Breast epithelium (tissue), 3 donors: ENCODE results near the gene SRPK1.

ENCODE experiments used
- POLR2AphosphoS5 ChIP-seq, 3 donors: sonication (generic); formaldehyde crosslinking; IDR thresholded peaks; one replicate each; pipeline ENCODE4 v1.6.1; 2017; ENCODE audit warnings: antibody characterized with exemption in 3 of 3
- TF ChIP-seq, protein P1 (sequence below), 3 donors: fragments of 450-650 bp; IDR thresholded peaks; one replicate each; pipeline ENCODE4 v1.5.1; 2016 to 2017; ENCODE audit warnings: antibody characterized with exemption in 3 of 3, mild to moderate bottlenecking in 3 of 3, moderate library complexity in 3 of 3

DNA sequence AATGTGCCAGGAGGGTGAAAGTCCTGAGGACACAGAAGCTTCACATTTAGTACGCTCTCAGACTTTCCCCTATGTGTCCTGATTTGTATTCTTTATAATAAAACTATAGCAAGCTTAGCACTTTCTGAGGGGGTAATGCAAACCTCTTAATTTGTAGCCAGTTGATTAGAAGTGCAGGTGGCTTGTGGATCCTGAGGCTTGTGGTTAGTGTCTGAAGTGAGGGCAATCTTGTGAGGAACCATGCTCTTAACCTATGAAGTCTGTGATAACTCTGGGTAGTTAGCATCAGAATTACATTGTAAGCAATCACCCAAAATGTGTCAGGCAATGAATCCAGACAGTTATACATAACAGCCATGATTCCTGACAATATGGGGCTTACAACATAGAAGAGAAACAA lies 64.6 kb downstream of the SRPK1 start:
- TF ChIP-seq, protein P1, sequence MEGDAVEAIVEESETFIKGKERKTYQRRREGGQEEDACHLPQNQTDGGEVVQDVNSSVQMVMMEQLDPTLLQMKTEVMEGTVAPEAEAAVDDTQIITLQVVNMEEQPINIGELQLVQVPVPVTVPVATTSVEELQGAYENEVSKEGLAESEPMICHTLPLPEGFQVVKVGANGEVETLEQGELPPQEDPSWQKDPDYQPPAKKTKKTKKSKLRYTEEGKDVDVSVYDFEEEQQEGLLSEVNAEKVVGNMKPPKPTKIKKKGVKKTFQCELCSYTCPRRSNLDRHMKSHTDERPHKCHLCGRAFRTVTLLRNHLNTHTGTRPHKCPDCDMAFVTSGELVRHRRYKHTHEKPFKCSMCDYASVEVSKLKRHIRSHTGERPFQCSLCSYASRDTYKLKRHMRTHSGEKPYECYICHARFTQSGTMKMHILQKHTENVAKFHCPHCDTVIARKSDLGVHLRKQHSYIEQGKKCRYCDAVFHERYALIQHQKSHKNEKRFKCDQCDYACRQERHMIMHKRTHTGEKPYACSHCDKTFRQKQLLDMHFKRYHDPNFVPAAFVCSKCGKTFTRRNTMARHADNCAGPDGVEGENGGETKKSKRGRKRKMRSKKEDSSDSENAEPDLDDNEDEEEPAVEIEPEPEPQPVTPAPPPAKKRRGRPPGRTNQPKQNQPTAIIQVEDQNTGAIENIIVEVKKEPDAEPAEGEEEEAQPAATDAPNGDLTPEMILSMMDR (IDR thresholded peaks at IDR 0.05): no peak
- no peak for TF ChIP-seq POLR2AphosphoS5 (IDR thresholded peaks at IDR 0.05)
